CD4-positive, alpha-beta T cell treated with Interleukin-4 for 1 hour (primary cell): ENCODE data around the gene ATAD1.
"Not testable (repeated sequence)": the region's sequence is repeated elsewhere in the genome, so short reads cannot be mapped to it uniquely, and the experiment has no call there.

Source experiments
- DNase-seq, 2 donors: peaks; one replicate each; pipeline ENCODE4 v3.0.0-alpha.2; 2020 to 2022

ATAD1 gene

DNA sequence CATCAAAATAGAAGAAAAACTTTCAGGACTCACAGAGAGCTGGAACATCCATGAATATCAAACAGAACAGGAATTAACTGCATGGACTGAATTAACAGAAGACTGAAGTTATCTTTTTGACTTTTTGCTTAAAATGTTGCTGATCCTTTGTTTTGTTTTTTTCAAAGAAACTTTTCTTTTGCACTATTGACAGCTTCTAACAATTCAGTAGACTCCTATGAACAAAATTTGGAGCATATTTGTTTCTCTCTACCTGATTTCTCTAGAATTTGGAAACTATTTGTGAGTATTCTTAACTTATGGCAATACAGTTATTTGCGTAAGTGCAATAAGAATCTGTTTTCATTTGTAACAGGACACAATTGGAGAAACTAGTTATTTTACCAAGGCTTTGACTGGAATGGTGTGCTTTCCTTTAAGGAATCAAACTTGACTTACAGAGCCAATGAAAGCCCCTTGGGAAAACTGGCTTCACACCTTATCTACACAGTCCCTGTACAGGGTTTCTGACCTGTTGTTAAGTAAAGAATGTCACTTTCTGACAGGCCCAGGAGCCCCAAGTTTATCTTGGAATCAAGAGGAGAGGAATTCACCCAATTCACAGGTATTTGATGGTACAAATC is 16.1 kb downstream of the ATAD1 start:
- not testable (repeated sequence) for DNase-seq

DNA sequence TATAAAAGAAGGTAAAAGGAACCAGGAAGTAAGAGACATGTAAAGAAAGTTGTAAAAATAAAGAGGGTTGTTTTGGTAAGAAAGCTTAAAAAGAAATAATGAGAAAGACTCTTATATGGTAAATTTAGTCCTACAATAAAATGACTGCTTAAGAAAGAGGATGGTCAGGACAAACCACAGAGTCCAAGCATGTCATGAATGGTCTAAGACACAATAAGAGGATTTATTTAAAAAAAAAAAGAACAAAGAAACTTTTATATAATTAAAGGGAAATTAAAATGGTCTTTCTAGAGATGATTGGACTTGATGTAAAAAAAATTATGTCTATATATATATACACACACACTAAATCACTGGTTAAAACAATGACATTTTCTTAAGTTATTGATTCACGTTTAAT is 18.2 kb downstream of the ATAD1 start:
- no peak for DNase-seq

DNA sequence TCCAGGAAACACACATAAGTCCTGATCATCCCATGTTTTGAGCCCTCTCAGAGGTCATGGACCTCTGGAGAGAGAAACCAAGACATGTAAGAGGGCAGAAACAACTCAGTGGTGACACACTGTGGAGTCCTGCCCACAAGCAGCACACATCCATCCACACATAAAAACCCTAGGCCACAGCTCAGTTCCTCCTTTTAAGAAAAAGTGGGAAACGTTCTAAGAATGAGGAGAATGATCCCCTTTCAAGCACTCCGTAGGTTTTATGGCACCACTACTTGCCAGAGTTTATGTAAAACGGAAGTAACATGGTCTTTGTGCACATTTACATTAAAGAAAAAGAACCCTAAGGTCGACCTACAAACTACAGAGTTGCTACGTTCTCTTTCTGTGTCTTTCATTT is 19.9 kb downstream of the ATAD1 start:
- no peak for DNase-seq

DNA sequence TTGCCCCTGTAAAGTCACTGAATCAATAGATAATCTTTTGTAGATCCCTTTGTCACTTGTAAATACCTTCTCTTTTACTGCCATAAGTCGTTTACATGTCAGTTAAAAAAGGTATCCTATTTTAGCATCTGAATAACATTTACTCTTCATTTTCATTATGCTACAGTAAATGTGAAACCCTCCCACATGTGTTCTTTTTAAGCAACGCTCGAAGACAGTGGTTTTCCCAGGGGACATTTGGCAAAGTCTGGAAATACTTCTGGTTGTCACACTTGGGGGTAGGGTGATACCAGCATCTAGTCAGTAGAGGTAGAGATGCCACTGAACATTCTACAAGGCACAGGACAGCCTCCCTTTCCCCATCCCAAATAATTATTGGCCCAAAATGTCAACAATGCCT is 23.7 kb downstream of the ATAD1 start:
- DNase-seq = no peak

DNA sequence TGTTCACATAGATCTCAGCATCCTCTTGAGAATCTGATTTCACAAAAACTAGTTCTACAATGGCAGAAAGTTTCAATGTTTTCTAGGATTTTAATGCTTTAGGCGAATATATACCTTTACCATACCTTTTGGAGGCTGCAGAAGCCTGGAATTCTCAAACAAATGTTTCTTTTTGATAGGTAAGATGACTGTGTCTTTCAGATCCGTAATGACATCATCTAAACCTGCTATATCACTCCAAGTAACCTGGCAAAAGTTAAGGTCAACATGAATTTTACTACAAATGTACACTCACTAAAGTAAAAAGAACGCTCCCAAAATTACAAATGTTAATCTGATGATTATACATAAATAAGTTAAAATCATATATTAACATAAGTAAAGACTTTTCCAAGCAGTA is 27.8 kb downstream of the ATAD1 start:
- DNase-seq = no peak

- DNase-seq = no peak
Measured at GRCh38 chr10:87786421-87786820, 31.6 kb downstream of the ATAD1 start.

GRCh38 chr10:87782721-87783120 is 35.3 kb downstream of the ATAD1 start:
- no peak for DNase-seq

DNA sequence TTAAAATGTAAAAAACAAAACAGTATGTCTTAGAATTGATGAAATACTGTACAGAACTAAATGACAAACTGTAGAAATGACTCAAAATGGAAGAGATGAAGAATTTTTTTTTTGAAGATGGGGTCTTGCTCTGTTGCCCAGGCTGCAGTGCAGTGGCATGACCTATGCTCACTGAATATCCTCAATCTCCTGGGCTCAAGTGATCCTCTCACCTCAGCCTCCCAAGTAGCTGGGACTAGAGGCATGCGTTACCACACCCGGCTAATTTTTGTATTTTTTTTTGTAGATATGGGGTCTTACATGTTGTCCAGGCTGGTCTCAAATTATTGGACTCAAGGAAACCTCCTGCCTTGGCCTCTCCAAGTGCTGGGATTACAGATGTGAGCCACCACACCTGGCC is 36.5 kb downstream of the ATAD1 start:
- DNase-seq = no peak

DNA sequence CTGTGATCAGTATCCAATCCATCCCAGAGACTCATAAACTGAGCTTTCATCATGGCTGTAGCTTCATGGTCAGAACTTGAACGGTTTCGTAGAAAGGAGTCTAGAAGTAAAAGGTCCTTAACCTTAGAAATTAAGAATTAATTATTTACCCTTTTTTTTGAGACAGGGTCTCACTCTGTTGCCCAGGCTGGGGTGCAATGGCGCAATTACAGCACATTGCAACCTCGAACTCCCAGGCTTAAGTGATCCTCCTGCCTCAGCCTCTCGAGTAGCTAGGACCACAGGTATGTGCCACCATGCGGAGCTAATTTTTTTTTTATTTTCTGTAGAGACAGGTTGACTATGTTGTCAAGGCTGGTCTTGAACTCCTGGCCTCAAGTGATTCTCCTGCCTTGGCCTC is 41.7 kb downstream of the ATAD1 start:
- no peak for DNase-seq

DNA sequence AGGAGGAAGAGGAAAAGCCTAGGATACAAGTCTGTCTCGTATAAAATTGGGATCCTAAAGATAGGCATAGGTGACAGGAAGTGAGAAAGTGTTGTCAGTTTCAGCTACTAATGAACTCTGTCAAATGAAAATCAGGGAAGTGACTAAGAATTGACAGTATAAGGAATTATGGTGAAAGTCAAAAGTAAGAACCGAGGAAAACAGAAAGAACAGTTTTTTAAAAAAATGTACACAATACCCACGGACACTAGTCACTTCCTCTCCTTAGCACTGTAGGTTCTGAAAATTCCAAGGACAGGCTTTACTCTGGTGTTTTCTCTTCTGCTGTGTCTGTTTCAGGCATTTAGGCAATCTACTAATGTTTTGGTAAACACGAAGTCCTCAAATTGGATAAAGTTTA is 42.3 kb downstream of the ATAD1 start:
- no peak for DNase-seq

- DNase-seq = peak in 1 of 2 donors; percentile 32
Measured at GRCh38 chr10:87771871-87772500, 46.0 kb downstream of the ATAD1 start.

DNA sequence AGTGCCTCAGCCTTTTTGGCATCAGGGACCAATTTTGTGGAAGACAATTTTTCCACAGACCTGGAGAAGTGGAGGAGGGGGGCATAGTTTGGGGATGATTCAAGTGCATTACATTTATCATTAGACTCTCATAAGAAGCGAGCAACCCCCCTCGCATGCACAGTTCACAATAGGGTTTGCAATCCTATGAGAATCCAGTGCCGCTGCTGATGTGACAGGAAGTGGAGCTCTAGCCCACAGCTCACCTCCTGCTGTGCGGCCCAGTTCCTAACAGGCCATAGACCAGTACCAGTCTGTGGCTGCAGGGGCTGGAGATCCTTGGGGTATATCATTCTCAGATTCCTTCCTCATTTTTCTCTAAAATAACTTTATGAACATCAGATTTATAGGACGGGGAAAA is 50.8 kb downstream of the ATAD1 start:
- DNase-seq = no peak

DNA sequence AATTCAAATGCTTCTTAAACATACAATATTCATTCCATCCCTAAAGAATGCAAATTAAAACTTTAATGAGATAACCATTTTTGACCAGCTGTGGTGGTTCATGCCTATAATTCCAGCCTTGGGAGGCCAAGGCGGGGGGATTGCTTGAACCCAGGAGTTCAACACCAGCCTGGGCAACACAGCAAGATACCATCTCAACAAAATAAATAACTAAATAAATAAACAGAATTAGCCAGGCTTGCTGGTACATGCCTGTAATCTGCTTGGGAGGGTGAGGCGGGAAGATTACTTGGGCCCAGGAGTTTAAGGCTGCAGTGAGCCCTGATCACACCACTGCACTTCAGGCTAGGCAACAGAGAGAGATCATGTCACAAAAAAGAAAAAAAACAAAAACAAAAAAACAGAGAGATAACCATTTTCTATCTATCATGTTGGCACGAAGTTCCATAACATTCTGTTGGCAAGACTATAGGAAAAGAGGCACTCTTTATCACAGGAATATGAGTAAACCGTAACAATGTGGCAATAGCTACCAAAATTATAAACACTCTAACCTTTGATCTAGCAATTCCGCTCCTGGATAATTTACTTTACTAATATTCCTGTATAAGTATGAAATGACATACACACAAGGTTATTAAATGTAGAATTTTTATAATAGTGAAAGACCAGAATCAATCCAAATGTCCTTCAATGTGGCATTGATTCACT is 52.2 kb downstream of the ATAD1 start:
- no peak for DNase-seq

- DNase-seq = no peak
Measured at GRCh38 chr10:87764072-87764934, 53.7 kb downstream of the ATAD1 start.

DNA sequence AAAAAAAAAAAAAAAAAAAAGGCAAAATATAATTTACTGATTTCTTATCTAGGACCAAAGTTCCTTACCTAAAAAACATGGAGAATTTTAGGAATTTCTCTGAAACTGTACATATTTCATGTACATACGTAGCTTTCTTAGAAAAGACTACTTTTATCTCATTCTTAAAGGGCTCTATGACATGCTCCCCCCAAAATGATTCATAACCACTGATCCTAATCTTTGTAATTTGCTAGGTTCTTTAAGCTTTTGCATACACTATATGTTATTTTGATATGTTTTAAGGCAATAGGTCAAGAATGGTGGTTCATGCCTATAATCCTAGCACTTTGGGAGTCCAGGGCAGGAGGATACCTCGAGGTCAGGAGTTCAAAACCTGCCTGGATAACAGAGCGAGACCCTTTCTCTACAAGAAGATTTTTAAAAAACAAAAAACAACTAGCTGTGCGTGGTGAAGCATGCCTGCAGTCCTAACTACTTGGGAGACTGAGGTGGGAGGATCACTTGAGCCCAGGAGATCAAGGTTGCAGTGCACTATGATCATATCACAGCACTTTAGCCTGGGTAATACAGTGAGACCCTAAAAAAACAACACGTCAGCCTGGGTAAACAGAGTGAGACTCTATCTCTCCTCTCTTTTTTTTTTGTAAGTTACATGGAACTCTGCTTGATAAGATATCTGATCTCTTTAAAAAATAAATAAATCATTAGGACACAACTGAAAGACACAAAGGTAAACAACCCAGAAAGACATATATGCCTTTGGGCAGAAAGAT is 54.8 kb downstream of the ATAD1 start:
- no peak for DNase-seq

GRCh38 chr10:87761892-87762291 is 56.1 kb downstream of the ATAD1 start:
- peak in 1 of 2 donors; percentile 16 for DNase-seq

DNA sequence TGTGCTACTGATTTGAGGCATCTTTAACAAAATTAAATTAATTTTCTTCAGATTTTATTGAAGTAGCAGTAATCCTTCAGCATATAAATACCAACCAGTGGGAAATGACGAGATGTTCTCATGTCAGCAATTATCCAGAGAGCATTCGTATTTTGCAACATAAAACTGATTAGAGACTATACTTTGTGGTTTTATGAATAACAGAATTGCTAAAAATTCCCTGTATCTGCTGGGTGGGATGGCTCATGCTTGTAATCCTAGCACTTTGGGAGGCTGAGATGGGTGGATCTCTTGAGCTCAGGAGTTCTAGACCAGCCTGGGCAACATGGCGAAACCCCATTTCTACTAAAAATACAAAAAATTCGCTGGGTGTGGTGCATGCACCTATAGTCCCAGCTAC is 56.9 kb downstream of the ATAD1 start:
- DNase-seq = no peak

GRCh38 chr10:87760195-87760905 is 57.7 kb downstream of the ATAD1 start:
- DNase-seq = no peak

GRCh38 chr10:87759551-87759950 is 58.5 kb downstream of the ATAD1 start:
- DNase-seq = no peak

- no peak for DNase-seq
Measured at GRCh38 chr10:87757685-87758084, 60.3 kb downstream of the ATAD1 start.

- no peak for DNase-seq
Measured at GRCh38 chr10:87753995-87754866, 63.8 kb downstream of the ATAD1 start.
